ENCODE results near the gene ETS1.
A peak's percentile ranks its signal among the peaks of the same experiment; 100 is the strongest.

The ETS1 gene, protein sequence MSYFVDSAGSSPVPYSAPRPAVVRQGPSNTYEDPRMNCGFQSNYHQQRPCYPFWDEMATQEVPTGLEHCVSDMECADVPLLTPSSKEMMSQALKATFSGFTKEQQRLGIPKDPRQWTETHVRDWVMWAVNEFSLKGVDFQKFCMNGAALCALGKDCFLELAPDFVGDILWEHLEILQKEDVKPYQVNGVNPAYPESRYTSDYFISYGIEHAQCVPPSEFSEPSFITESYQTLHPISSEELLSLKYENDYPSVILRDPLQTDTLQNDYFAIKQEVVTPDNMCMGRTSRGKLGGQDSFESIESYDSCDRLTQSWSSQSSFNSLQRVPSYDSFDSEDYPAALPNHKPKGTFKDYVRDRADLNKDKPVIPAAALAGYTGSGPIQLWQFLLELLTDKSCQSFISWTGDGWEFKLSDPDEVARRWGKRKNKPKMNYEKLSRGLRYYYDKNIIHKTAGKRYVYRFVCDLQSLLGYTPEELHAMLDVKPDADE

DNA sequence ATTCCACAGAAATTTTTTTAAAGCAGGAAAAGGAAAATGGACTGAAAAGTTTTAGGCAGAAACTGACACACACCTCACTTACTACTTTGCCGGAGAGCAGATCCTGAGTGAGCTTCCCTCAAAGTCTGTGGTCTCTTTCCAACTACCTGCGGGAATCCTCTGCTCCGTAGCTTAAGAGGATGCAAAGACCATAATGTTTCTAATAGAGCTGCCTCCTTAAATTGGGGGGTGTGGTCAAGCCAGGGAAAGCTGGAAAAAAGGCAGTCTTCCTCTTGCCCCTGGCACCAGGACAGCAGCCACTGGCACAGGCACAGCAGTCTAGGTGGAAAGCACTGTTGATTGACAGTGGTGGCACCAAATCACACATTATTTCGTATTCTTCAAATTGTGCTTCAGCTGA lies at the start of gene ETS1:
Gene ETS1 (minus strand): TSS at position 144 of the 400 bp plus-strand sequence. CDS start 14,428 bp downstream, outside the sequence.
- DNase-seq = no peak

DNA sequence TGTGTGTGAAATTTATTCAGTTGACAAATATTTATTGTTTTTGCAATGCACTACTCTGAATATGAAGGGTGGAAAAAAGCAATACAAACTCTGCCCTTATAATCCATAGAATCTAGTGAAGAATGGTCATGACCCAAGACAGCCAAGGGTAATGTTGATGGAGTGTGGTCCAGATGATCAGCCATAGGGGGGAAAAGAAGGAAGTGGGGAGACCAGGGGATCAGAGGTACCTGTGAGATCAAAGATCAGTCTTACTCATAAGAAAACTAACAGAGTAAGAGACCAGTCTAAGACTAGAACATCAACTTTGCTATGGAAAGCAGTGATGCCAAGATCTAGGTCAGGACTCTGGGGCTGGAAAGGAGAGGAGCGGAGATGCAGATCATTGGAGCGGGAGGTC lies 47.0 kb upstream of the ETS1 start:
- DNase-seq = no peak

DNA sequence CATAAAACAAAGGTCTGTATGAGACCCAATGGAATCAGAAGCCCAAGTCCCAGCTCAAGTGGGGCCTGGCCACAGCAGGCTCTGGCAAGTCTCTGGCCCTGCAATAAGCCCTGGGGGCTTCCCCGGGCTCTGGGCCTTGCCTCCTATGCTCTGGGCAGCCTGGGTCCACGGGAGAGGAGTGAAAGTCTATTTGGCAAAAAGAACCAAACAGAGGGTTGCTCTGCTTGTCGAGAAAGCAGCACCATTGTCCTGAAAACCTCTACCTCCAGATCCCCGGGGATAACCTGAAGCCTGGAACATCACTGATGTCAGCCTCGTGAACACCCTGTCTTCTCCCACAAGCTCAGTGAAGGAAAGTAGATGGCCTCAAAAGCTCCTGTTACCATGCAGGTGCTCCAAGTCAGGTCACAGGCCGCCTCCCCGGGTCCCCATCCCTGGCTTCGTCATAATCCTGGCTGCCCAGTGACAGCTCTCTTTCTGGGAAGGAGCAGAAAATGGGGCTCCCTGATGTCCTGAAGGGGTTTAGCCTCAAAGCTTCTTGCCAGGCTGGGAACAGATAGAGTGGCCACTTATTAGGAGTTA lies 46.1 kb upstream of the ETS1 start:
- no peak for DNase-seq

DNA sequence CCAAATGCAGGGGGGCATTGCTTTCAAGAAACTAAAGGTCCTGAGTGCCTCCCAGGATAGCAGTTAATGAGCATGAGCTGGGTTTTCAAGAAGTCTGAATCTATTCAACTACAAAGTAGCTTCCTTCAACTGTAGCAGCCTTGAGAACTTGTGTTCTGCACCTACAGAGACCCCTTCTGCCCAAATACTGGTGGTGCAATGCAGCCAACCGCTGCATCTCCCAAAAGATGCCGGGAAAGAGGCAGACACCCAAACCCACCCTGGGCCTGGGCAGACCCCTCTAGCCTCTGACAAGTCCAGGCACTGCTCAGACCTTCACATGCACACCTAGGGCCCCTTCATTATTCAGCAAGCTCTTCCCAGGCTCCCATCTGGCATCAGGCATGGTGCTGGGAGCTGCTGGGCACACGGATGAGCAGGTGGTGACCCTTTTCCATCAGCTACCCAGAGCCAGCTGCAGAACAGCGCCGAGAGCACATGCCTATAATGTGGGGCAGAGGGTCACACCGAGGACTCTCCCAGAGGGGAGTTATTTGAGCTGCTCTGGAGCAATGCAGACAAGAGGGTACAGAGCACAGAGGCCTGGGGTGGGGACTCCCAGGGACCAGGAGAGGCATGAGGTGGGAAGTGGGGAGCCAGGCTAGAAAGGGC lies 44.9 kb upstream of the ETS1 start:
- DNase-seq = peak; percentile 70

DNA sequence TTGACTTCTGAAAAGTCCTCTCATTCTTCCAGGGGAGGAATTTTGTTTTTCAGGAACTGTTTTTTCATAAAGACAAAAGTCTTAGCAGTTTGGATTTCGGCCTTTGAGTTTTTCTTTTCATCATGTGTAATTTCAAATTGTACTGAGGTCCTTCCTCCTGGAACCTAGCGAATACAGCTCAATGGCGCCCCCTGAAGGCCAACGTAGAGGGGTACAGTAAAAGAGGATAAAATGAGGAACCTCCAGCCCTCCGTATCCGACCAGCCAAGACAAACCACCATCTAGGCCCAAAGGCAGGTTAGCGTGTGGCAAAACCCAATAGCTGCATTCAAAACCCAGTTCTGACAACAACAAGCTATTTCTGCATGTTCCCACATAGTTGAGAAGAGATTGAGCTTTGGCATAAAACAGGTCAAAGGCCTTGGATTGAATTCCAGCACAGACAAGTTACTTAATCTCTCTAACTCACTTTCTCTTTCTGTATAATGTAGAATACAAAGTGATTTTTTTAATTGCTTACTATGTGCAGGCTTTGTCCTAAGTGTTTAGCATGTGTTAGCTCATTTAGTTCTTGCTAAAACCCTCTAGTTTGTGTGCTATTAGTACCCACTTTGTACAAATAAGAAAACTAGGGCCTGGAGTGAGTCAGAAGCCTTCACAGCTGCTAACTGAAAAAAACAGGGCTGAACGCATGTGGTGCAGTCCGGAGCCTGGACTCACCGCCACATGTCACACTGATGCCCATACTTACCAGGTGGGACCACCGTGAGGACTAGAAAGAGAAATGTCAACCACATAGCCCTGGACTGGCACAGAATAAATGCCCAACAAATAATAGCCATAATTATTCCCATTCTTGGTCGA lies 43.2 kb upstream of the ETS1 start:
- peak; percentile 91 for DNase-seq

DNA sequence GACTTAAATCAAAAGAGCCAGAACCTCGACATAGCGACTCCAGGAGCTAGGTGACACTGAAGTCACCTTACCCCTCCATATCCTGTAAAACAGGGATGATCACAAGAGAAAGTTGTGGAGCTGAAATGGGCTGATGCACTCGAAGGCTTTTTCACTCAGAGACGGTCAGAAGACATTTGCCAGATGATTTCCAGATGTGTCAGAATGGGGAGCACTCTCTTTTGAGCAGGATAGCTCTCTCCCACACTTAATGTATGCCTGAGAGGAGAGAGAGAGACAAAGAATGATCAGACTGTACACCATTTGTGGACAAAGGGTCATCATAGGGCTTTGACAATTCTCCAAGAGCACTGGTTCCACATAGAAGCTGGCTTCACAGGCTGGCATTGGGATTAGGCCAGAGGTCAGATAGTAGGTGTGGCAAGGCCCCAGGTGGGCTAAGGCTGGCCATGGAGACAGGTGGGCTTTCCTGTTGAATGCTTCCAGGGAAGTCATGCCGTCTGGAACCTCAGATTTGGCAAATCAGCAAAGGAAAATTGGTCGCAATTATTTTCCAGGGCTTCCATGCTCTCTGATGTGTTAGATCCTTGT lies 42.3 kb upstream of the ETS1 start:
- no peak for DNase-seq

DNA sequence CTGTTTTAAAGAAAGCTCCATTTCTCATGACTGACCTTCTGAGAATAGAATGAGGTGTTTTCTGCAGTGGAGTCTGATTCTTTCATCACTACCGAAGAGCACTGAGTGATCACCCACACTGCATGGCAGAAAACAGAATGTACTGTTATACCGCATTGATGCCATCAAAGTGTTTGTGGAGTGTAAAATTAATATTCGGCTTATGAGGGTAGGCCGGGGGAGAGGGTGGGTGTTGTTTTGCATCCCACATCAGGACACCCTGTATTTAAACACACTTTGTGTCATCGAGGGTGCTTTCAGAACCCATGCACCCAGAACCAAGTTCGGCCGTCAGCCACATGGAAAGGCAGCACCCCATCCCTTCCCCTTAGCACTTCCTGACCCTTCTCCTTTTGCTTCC lies 41.3 kb upstream of the ETS1 start:
- DNase-seq = peak; percentile 55

DNA sequence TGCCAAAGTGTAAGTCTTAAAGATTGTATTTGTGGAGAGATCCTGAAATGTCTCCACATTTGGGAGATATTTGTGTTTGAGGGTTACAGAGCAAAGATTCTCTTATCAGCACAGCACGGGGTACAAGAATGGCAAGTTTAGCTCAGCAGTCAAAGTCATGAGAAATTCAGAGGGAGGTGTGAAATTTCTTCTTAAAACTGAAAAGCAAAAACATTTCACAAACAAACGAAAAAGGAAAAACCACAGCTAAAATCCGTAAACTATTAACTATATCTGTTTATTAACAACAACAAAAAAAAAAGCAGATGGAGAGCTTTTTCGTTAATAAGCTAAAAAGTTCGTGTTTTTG lies 40.9 kb upstream of the ETS1 start:
- DNase-seq = no peak

DNA sequence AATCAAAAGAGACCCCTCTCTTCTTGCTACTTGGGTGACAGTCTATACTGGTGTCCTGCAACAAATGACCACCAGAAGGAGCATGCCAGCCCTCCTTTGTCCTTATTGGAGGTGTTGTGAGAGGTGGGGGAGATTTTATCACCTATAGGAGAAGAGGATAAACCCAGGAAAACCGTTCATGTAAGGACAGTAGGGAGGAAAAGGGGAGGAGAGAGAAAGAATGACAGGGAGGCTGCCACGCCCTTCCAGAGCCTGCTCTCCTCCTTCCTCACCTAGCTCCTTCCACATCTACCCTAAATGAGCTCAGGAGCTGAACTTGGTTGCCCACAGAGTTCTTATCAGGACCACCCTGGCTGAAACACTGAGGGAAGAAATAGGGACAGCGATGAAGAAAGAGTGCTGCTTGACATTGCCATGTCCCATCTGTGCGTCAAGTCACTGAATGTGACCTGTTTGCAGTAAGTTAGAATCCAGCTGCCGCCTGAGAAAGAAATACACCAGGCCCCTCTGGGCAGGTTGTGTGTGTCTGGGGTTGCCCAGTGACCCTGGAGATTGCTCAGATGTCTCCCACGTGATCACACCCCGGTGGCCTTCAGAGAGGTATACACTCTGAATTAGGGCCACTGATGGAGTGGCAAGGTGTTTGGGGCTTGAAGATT lies 40.4 kb upstream of the ETS1 start:
- peak; percentile 54 for DNase-seq

DNA sequence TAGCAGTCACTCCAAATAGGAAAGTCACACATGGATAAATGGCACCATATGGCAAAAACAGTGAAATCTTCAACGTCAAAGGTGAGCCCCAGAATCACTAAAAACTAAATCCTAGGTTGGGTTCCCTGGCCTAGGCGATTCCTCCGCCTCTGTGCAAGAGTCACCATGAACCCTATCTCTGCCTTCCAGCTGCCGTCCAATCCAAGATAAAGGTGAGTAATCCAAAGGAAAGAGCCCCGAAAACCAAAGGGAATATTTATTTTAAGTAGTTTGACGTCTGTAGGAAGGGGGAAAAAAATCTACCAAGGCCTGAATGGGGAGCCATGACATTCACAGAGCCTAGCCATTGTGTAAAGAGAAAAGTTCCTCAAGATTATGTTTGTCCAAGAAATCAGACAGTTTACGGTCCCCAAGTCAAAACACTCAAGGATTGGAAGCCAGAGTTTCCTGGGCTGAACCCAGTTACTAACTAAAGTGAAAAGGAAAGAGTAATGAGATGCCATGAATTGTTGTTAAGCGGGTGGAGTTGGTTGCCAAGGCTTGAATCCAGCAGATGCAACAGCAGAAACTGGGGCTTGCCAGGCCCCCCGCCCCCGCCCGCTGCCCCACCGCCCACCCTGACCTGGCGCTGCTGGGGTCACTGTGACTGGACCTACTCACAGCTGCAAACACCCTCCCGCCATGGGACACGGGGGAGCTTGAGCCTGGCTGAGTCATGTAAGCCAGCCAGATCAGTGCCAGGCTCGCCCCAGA lies 39.7 kb upstream of the ETS1 start:
- DNase-seq = no peak

DNA sequence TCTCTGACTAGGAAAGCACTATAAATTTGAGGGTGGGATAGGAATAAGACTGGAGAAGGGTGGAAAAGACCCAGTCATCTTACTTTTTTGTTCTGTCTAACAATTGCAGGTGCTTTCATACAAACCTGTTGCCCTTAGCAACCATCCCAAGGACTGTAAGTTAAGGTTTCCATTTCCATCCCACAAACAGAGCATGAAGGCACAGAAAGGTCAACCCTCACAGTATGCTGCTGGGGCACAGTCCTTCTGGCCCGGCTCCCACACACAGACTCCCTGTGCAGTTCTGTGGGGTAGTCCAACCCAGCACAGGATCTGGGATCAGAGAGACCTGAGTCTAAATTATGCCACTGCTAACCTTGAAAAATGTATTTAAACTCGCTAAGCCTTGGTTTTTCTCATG lies 38.4 kb upstream of the ETS1 start:
- no peak for DNase-seq

DNA sequence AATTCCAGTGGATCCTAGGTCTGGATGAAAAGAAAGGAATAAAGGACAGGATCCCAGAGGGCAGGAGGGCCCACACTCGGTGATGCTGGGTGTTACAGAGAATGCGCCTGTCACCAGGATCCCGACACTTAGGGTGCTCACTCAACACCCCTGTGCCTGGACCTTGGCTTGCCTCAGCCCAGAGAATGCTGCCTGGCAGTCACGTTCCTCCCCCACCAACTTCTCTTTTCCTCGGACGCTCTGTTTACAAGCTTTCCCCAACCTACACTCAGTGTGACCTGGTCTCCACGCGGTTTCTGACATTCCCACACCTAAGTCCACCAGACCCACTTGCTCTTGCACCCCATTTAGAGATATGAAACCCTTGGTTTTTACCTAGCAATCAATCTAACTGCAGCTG lies 38.0 kb upstream of the ETS1 start:
- DNase-seq = no peak

DNA sequence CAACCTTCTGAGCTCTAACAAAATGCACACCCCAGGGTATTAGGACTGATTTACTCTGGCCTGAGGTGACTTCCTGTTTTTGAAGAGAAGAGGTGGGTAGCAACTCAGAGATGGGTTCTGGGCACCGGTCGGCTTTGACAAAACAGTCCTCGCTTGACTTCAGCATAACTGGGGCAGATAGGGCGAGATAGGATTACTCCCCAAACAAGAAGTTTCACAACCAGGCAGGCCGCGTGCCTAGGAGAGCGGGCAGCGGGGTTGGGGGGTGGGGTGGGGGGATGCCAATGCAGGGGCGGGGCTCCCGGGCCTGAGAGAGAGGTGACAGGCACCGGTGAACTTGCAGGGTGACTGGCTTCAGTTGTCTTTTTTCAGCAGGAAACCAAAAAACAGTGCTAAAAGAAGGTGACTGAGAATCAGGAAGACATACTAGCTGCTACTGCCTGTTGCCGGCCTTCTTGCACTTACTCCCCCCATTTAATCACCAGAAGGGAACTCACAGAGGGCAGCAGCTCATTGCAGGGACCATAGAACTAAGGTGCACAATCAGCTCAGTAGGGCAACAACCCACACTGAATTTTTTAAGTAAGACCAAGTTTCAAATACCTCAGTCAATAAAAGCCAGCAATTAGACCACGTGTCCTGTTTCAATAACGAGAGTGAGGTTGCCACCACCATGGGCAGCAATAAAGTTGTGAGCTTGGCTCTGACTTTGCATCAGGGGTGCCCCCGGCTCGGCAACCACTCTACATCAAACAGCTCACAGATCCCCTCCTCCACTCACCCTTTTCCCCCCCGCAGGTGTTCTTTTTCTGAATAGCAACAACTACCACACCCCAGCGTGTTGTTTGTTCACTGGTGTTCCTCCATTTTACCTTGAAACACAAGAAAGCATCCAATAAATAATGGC lies 37.2 kb upstream of the ETS1 start:
- peak; percentile 79 for DNase-seq

DNA sequence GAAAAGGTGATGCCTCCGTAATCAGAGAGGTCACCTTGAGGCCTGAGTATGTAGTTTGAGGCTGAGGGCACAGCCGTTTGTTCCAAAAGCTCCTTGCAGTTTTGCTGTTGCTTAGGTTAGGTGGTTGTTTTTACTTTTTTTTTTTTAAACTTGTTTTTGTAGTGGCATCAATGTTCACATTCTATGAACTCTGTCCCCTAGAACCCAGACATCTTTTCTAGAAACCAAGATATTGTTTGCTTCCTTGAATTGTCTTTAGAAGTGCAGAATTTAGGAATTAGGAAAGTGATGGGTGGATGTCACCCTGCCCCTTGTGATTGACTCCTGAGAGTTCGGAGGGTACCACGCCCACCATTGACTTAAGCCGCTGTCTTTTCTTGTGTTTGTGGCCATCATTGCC lies 35.7 kb upstream of the ETS1 start:
- DNase-seq = no peak

DNA sequence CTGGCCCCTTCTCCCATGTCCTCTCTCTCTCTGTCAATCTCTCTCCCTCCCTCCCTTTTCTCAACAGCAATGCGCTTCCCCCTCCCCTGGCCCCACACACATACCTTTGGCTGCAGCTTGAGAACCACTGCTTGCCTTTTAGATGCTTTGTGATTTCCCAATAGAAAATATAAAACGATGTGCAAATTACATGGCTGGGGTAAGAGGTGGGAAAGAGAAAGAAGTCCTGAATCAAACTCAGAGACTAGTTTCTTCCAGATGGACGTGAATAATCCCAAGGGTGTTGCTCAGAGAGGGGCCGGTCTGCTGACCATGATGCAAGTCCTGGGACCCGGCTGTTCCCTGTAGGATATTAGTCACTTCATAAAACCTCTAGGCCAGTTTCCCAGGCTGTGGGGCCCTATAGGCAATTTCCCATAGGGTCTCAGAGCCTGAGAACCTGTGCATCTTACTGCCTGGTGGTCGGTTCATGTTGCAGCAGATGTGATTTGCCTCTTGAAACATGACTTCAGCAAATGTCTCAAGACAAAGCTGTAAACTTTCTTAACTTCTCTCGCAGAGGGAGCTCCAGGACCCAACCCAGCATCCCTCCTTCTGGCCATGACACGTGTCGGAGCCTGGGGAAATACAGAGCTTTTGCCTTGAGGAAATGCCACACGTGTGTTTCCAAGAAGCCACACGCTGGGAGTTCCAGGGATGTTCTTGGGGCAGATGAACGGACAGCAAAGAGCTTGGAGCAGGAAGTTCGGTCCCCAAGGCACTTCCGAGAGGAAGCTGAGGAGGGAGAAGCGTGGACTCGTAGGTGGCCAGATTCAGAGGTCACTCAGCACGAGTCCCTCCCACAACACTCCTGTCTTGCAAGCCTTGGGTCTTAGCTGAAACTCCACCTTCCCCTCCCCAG lies 34.5 kb upstream of the ETS1 start:
- no peak for DNase-seq

DNA sequence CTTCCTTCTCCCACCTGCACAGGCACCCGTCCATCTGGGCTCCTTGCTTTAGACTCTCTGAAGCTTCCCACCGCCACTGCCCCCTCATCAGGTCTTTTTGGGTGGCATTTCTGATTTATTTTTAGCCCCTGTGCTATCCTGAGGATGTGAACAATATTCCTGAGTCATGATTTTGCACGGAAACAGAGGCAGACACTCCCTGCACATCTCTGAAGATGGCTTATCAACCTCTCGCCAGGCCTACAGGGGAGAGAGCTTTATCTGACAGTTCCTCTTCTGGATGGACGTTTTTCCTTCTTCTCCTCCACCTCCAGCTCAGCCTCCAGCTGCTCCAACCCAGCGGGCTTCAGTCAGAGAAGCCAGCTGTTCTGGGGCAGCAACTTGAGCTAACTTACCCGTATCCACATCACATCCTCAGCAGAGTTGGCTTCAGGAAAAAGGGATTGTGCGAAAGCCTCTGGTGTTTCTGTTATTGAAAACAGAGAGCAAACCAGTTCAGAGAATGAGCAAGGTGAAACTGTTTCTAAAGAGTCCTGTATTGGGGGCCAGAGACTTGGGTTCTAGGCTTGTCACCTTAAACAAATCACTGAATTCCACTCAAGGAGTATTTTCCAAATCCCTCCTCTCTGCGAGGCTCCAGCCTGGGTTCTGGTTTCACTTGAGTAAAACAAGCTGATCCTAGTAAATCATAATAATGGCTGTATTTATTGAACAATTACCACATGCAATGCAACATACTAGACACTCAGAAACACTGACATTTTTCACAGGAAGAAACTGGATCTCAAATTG lies 33.1 kb upstream of the ETS1 start:
- no peak for DNase-seq

DNA sequence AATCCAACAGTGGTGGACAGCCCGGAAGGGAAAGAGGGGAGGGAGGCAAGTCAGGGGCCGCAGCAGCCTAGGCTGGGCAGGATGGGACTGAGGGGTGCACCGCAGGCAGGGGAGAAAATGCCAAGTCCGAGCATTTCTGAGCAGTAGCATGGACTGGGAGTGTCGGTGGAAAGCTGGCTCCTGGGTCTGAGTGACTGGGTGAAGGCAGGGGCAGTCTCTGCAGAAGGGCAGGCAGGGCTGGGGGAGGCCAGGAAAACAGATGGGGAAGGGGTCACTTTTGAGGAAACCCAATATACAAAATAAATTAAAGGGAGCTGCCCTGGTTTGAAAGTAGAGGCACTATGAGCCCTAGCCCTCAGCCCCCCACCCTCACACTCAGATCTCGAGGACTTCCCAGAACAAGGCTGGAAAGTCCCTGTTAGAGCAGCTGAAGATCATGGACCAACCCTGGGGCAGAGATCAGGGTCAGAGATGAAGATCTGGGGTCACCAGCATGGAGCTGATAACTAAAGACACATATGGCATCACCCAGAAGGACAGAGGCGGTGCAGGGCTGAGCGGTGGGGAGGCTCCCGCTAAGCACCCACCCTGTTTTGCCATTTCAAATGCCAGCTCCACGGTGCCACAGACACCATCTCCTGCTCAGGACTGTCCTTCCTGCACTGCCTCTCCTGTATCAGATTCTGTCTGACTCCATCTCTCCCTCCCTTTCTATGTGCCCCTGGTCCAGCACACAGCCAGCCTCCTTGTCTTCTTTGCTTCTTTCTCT lies 32.4 kb upstream of the ETS1 start:
- DNase-seq = peak; percentile 41

DNA sequence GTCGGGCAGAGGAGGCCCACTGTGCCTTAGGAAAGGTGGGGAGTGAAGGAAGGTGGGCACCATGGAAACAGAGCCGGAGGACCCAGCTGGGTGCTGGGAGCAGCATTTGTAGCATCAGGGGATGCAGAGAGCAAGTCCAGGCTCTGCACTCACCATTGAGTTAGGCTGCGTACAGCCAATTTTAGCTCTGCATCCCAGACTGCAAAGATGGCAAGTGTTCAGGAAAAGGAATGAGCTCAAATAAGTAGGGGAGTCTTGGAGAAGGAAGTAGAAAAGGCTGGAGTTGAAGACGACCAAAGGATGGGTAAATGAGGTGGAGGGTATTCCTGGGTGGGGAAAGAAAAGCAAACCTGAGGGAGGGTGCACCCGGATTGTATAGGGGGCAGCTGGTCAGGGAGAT lies 31.6 kb upstream of the ETS1 start:
- no peak for DNase-seq
